GM18870 (cell line): ENCODE data around the gene KRTAP5-8.
"Not testable (repeated sequence)": the region's sequence is repeated elsewhere in the genome, so short reads cannot be mapped to it uniquely, and the experiment has no call there.

Experiments
- ATAC-seq: cut with Tn5 transposase; IDR thresholded peaks from one replicate; pipeline ENCODE4 v1.9.1; 2021; ENCODE audit warnings: moderate library complexity; ENCODE audit not compliant: unreplicated experiment

Gene KRTAP5-8

GRCh38 chr11:71537977-71538665 lies at the start of gene KRTAP5-8:
Gene KRTAP5-8, plus strand, starts transcription at chr11:71538025. Its CDS starts 31 bp downstream, at chr11:71538056.
- ATAC-seq, result not testable (repeated sequence)

- ATAC-seq, result no peak
These were observed 49.0 kb upstream of the KRTAP5-8 start for GRCh38 chr11:71488681-71489270.

- no peak for ATAC-seq
These were observed 48.3 kb upstream of the KRTAP5-8 start for GRCh38 chr11:71489311-71490043.

- ATAC-seq, result no peak
These were observed 47.6 kb upstream of the KRTAP5-8 start for GRCh38 chr11:71490044-71490730.

GRCh38 chr11:71490731-71491390 lies 47.0 kb upstream of the KRTAP5-8 start:
- no peak for ATAC-seq

GRCh38 chr11:71491531-71491930 lies 46.3 kb upstream of the KRTAP5-8 start:
- ATAC-seq, result no peak

- ATAC-seq, result no peak
These were observed 45.9 kb upstream of the KRTAP5-8 start for GRCh38 chr11:71491940-71492339.

- no peak for ATAC-seq
These were observed 42.3 kb upstream of the KRTAP5-8 start for GRCh38 chr11:71495286-71496230.

- no peak for ATAC-seq
These were observed 41.4 kb upstream of the KRTAP5-8 start for GRCh38 chr11:71496421-71496820.

- no peak for ATAC-seq
These were observed 39.7 kb upstream of the KRTAP5-8 start for GRCh38 chr11:71498091-71498490.

- ATAC-seq, result no peak
These were observed 38.7 kb upstream of the KRTAP5-8 start for GRCh38 chr11:71499125-71499524.

GRCh38 chr11:71499546-71499945 lies 38.3 kb upstream of the KRTAP5-8 start:
- ATAC-seq, result no peak

GRCh38 chr11:71500601-71501021 lies 37.2 kb upstream of the KRTAP5-8 start:
- no peak for ATAC-seq

GRCh38 chr11:71501071-71501985 lies 36.5 kb upstream of the KRTAP5-8 start:
- no peak for ATAC-seq

GRCh38 chr11:71502026-71502425 lies 35.8 kb upstream of the KRTAP5-8 start:
- no peak for ATAC-seq

GRCh38 chr11:71502871-71503435 lies 34.9 kb upstream of the KRTAP5-8 start:
- ATAC-seq, result no peak

- no peak for ATAC-seq
These were observed 33.3 kb upstream of the KRTAP5-8 start for GRCh38 chr11:71504531-71504930.

GRCh38 chr11:71505001-71505400 lies 32.8 kb upstream of the KRTAP5-8 start:
- ATAC-seq, result no peak
